Upper lobe of left lung (tissue), 6 donors: ENCODE data around the gene ENSA. TPM values are rescaled to one million over a fixed set of nuclear protein-coding genes. Genes with fewer than 3 reads are reported as not detected.
A peak's percentile ranks its signal among the peaks of the same experiment; 100 is the strongest.
"Not testable (repeated sequence)": the region's sequence is repeated elsewhere in the genome, so short reads cannot be mapped to it uniquely, and the experiment has no call there.

Experiments
- ATAC-seq, 2 donors: fragments of 200-7000 bp; cut with Tn5 transposase; one replicate each; pipeline ENCODE4 v1.9.1; 2022; ENCODE audit warnings: mild to moderate bottlenecking in 2 of 2, moderate library complexity in 2 of 2; ENCODE audit not compliant: low FRiP score in 2 of 2
- DNase-seq, 2 donors: peaks; one replicate each; pipeline ENCODE4 v3.0.0-alpha.2; 2019 to 2020
- H3K27ac ChIP-seq, 4 donors: fragments of 200-600 bp; sonication (generic); one replicate each; pipeline ENCODE4 v1.5.1; 2016 to 2019
- H3K27me3 ChIP-seq, 4 donors: fragments of 200-600 bp; sonication (generic); one replicate each; pipeline ENCODE4 v1.5.1; 2017 to 2019
- H3K36me3 ChIP-seq, 4 donors: fragments of 200-600 bp; sonication (generic); one replicate each; pipeline ENCODE4 v1.5.1; 2016 to 2019
- H3K4me1 ChIP-seq, 4 donors: fragments of 200-600 bp; sonication (generic); one replicate each; pipeline ENCODE4 v1.5.1; 2018 to 2019
- H3K4me3 ChIP-seq, 4 donors: fragments of 200-600 bp; sonication (generic); one replicate each; pipeline ENCODE4 v1.5.1; 2017 to 2019; ENCODE audit warnings: mild to moderate bottlenecking in 2 of 4, moderate library complexity in 1 of 4
- H3K9me3 ChIP-seq, 4 donors: fragments of 200-600 bp; sonication (generic); one replicate each; pipeline ENCODE4 v1.5.1; 2018 to 2019
- EP300 ChIP-seq, 4 donors: sonication (generic); formaldehyde crosslinking; IDR thresholded peaks; one replicate each; pipeline ENCODE4 v1.5.1; 2017; ENCODE audit warnings: antibody characterized with exemption in 4 of 4, control low read depth in 2 of 4
- POLR2A ChIP-seq, 4 donors: fragments of 450-650 bp; IDR thresholded peaks; one replicate each; pipeline ENCODE4 v1.5.1; 2016 to 2017; ENCODE audit warnings: antibody characterized with exemption in 4 of 4, mild to moderate bottlenecking in 2 of 4
- POLR2AphosphoS5 ChIP-seq, 2 donors: sonication (generic); formaldehyde crosslinking; IDR thresholded peaks; one replicate each; pipeline ENCODE4 v1.5.1; 2017; ENCODE audit warnings: antibody characterized with exemption in 2 of 2
- WGBS, 2 donors: methylation state at CpG; one replicate each; pipeline ENCODE4 v1.1.5; 2017 to 2018; 5-methylcytosine and 5-hydroxymethylcytosine counted together
- total RNA-seq, 6 donors: library from RNA; depleted of rRNA in 4 of 6; stranded (reverse); fragments of >200 nt in 4 of 6; gene quantifications; one replicate each; pipeline versions ENCODE4 v1.1.0 to v1.2.1, GENCODE V29; 2016 to 2021
- TF ChIP-seq, protein P1 (sequence below), 6 experiments: fragments of 450-650 bp in 4 of 6; fragments of 200-600 bp in 2 of 6; sonication (generic) in 2 of 6; IDR thresholded peaks; one replicate each; pipeline ENCODE4 v1.5.1; 2016 to 2019; ENCODE audit warnings: antibody characterized with exemption in 6 of 6
- donor health status: DM: no; HTN: no; CAD: no; lungs with moderate emphysema.
- donor health status: DM: no; HTN: yes; CAD: no; lungs with severe emphysema.

ENSA gene
- total RNA-seq, 6 donors from 2014 or later, result 141 to 271 (median 212) TPM

DNA sequence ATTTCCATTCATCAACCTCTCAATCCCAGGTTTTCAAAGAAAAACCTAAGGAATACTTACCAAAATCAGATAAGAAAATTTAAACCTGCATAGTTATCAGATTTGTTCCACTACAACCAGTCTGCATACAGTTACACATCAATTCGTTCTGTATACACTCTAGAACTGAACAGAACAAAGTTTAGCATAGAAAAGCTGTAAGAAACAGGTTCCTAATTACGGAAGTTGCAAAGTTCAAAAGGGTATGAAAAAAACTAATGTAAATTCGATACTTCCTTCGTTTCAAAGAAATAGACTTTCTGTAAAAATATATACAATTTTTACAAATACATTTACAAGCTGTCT is 53.1 kb downstream of the ENSA start:
- TF ChIP-seq, protein P1, sequence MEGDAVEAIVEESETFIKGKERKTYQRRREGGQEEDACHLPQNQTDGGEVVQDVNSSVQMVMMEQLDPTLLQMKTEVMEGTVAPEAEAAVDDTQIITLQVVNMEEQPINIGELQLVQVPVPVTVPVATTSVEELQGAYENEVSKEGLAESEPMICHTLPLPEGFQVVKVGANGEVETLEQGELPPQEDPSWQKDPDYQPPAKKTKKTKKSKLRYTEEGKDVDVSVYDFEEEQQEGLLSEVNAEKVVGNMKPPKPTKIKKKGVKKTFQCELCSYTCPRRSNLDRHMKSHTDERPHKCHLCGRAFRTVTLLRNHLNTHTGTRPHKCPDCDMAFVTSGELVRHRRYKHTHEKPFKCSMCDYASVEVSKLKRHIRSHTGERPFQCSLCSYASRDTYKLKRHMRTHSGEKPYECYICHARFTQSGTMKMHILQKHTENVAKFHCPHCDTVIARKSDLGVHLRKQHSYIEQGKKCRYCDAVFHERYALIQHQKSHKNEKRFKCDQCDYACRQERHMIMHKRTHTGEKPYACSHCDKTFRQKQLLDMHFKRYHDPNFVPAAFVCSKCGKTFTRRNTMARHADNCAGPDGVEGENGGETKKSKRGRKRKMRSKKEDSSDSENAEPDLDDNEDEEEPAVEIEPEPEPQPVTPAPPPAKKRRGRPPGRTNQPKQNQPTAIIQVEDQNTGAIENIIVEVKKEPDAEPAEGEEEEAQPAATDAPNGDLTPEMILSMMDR (IDR thresholded peaks at IDR 0.05), result no peak
- TF ChIP-seq EP300 (IDR thresholded peaks at IDR 0.05) (no peak), POLR2AphosphoS5 (IDR thresholded peaks at IDR 0.05) (no peak), POLR2A (IDR thresholded peaks at IDR 0.05) (no peak)
- WGBS, 2 donors, result 0 to 4% methylated on average over 4 of the region's 4 CpGs
- H3K27me3 ChIP-seq, result no peaks in the 10 kb centered on the region
- H3K9me3 ChIP-seq, result no peaks in the 10 kb centered on the region
- peaks cover 45 to 56% (median 53%) of the 10 kb centered on the region in 4 donors for H3K4me1 ChIP-seq
- DNase-seq, result no peak
- H3K27ac ChIP-seq, result peak overlapping the region; percentile 98 to 100 (median 99)
- peaks cover 35 to 71% (median 51%) of the 10 kb centered on the region in 4 donors for H3K36me3 ChIP-seq
- H3K4me3 ChIP-seq, result peak overlapping the region; percentile 61 to 97 (median 88)
- ATAC-seq, result no peak

DNA sequence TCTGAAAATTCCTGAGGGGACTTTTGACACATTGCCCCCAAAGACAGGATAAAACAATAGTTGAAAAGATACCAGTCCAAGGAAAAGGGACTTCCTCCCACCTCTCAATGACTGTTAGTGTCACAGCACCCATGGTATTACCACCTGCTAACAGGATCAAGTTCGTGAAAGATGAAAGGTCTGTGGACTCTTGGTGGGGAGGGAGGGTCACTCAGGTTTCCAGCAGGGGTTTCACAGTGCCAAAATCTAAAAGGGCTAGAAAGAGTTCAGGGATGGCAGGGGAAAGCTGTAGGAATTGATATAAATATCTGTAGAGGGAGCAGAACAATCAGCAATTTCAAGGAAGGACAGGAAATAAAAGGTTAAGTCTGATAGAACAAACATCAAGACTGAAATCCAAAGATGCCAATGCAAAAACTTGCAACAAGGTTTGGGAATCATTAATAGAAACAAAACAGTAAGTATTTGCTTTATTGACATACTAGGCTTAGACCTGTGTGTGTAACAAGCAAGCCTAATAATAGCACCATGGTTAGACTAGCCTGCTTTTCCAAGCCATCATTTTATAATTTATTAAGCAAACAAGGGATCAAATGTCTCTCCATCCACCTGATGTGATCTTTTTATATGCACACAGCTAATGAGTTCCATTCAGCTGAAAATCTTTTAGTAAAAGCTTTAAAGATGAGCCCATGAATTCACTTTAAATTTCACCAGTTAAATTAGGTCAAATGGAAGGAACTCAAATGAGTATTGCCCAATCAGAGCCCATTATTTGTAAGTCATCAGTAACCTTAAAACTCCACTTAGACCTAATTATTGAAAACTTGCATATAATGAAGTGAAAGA is 53.7 kb downstream of the ENSA start:
- peak overlapping the region; percentile 61 to 97 (median 88) for H3K4me3 ChIP-seq
- peaks cover 35 to 77% (median 56%) of the 10 kb centered on the region in 4 donors for H3K36me3 ChIP-seq
- no peaks in the 10 kb centered on the region for H3K9me3 ChIP-seq
- ATAC-seq, result no peak
- WGBS, 2 donors, result 25 to 26% methylated on average over 1 of the region's 1 CpG
- DNase-seq, result no peak
- TF ChIP-seq POLR2A (IDR thresholded peaks at IDR 0.05) (peak in 2 of 4 donors; percentile 12 to 19), EP300 (IDR thresholded peaks at IDR 0.05) (no peak), POLR2AphosphoS5 (IDR thresholded peaks at IDR 0.05) (peak in 1 of 2 donors; percentile 3)
- TF ChIP-seq, protein P1 (IDR thresholded peaks at IDR 0.05), result no peak
- H3K27me3 ChIP-seq, result no peaks in the 10 kb centered on the region
- H3K27ac ChIP-seq, result peak overlapping the region; percentile 98 to 100 (median 99)
- H3K4me1 ChIP-seq, result peaks cover 51 to 62% (median 57%) of the 10 kb centered on the region in 4 donors

DNA sequence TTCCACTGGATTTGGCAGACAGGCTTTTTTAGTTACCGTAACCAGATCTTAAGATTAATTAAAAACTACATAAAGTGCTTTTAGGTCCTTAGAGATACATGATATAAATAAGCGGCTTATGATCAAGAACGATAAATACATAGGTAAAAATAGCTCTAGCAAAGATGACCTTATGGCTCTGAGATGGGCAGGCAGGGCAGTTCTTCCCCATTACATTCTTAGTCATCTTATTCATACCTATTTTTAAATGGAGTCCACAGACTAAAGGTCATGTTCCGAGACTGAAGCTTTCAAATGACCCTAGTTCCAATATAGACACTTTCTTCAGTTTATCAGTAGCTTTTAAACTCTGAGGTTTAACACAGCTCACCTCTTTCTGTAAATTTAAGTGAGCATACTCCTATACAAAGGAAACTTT is 54.3 kb downstream of the ENSA start:
- H3K4me1 ChIP-seq, result peaks cover 53 to 63% (median 59%) of the 10 kb centered on the region in 4 donors
- DNase-seq (no peak), ATAC-seq (no peak)
- no peaks in the 10 kb centered on the region for H3K9me3 ChIP-seq
- peak overlapping the region; percentile 98 to 100 (median 99) for H3K27ac ChIP-seq
- H3K4me3 ChIP-seq, result peak overlapping the region; percentile 61 to 97 (median 88)
- 24 to 36% methylated on average over 4 of the region's 4 CpGs for WGBS, 2 donors
- TF ChIP-seq POLR2AphosphoS5 (IDR thresholded peaks at IDR 0.05) (no peak), POLR2A (IDR thresholded peaks at IDR 0.05) (peak in 1 of 4 donors; percentile 9)
- H3K36me3 ChIP-seq, result peaks cover 35 to 83% (median 57%) of the 10 kb centered on the region in 4 donors
- no peaks in the 10 kb centered on the region for H3K27me3 ChIP-seq

DNA sequence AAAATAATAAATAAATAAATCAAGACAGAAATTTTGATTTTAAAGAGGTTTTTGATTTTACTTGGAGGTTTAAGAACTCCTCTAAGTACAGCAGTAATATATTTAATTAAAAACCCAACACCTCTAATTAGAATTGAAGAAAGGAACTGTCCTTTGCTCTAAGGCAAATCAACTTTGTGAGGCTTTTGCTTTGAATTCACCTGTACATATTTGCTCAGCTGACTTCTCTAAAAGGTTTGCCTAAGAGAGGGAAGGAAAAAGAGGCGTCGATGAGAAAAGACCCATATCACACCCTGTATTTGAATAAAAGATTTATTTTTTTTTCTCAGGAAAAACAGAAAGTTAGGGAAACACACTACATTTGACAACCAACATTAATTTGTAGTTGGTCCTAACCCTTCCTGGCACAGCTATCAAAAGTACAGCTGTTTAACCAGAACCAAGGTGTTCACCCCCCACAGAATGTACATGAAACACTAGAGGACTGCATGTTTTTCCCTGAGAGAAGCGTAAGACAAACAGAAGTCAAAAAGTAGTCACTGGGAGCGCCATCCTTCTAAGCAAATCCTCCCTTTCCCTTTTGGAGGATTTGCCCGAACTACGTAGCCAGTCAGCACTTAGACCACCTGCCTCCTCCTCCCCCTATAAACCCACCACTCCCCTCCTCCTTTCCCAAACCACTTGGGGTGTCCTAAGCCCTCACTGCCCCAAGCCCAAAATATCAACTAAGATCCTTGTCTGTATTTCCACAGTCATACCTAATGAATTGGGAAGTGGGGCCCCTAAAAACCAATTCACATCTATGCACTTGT is 54.9 kb downstream of the ENSA start:
- Histone ChIP-seq H3K27me3 (no peaks in the 10 kb centered on the region), H3K36me3 (peaks cover 35 to 87% (median 57%) of the 10 kb centered on the region in 4 donors), H3K27ac (peak overlapping the region; percentile 98 to 100 (median 99)), H3K4me1 (peaks cover 57 to 66% (median 63%) of the 10 kb centered on the region in 4 donors), H3K4me3 (peak overlapping the region; percentile 61 to 97 (median 88)), H3K9me3 (no peaks in the 10 kb centered on the region)
- no peak for DNase-seq
- WGBS, 2 donors, result 33 to 42% methylated on average over 6 of the region's 6 CpGs
- ATAC-seq, result no peak
- TF ChIP-seq, protein P1 (IDR thresholded peaks at IDR 0.05), result no peak
- TF ChIP-seq EP300 (IDR thresholded peaks at IDR 0.05) (no peak), POLR2AphosphoS5 (IDR thresholded peaks at IDR 0.05) (peak in 1 of 2 donors; percentile 28), POLR2A (IDR thresholded peaks at IDR 0.05) (peak in 1 of 4 donors; percentile 23)

DNA sequence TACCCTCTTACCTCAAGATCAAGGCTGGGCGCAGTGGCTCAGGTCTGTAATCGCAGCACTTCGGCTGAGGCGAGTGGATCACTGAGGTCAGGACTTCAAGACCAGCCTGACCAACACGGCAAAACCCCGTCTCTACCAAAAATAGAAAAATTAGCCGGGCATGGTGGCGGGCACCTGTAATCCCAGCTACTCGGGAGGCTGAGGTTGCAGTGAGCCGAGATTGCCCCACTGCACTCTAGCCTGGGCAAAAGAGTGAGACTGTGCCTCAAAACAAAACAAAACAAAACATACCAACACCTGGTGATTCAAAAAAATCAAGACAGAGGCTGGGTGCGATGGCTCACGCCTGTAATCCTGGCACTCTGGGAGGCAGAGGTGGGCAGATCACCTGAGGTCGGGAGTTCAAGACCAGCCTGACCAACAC is 55.8 kb downstream of the ENSA start:
- Histone ChIP-seq H3K4me1 (peaks cover 65 to 74% (median 71%) of the 10 kb centered on the region in 4 donors), H3K4me3 (peak overlapping the region in 3 of 4 donors; percentile 61 to 93 (median 83)), H3K27ac (peak overlapping the region; percentile 98 to 100 (median 99)), H3K36me3 (peaks cover 35 to 83% (median 57%) of the 10 kb centered on the region in 4 donors)
- WGBS, 2 donors, result 64 to 86% methylated on average over 12 to 13 of the region's 13 CpGs
- TF ChIP-seq POLR2A (IDR thresholded peaks at IDR 0.05) (peak in 2 of 4 donors; percentile 22 to 36), POLR2AphosphoS5 (IDR thresholded peaks at IDR 0.05) (peak in 1 of 2 donors; percentile 45)
- not testable (repeated sequence) for DNase-seq, ATAC-seq, H3K9me3 ChIP-seq, H3K27me3 ChIP-seq
